GM12873 (cell line): Measurements from ENCODE around the gene HTT-AS.

Experiments used
- TF ChIP-seq, protein P1 (sequence below): IDR thresholded peaks from 2 replicates; pipeline ENCODE4 v1.5.1; 2012; ENCODE audit warnings: low read depth, mild to moderate bottlenecking, moderate library complexity, low read length, control low read depth; ENCODE audit not compliant: insufficient read depth; ENCODE audit errors: missing control alignments

Gene HTT-AS

DNA sequence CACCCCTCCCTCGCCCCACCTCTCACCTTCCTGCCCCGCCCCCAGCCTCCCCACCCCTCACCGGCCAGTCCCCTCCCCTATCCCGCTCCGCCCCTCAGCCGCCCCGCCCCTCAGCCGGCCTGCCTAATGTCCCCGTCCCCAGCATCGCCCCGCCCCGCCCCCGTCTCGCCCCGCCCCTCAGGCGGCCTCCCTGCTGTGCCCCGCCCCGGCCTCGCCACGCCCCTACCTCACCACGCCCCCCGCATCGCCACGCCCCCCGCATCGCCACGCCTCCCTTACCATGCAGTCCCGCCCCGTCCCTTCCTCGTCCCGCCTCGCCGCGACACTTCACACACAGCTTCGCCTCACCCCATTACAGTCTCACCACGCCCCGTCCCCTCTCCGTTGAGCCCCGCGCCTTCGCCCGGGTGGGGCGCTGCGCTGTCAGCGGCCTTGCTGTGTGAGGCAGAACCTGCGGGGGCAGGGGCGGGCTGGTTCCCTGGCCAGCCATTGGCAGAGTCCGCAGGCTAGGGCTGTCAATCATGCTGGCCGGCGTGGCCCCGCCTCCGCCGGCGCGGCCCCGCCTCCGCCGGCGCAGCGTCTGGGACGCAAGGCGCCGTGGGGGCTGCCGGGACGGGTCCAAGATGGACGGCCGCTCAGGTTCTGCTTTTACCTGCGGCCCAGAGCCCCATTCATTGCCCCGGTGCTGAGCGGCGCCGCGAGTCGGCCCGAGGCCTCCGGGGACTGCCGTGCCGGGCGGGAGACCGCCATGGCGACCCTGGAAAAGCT is at the start of gene HTT-AS, which contains the start of gene HTT:
HTT-AS (minus strand) TSS at position 461 of the 768 bp plus-strand sequence.
HTT (plus strand) TSS at position 604 of the 768 bp plus-strand sequence; CDS start at position 749, 145 bp downstream.
- TF ChIP-seq, protein P1, sequence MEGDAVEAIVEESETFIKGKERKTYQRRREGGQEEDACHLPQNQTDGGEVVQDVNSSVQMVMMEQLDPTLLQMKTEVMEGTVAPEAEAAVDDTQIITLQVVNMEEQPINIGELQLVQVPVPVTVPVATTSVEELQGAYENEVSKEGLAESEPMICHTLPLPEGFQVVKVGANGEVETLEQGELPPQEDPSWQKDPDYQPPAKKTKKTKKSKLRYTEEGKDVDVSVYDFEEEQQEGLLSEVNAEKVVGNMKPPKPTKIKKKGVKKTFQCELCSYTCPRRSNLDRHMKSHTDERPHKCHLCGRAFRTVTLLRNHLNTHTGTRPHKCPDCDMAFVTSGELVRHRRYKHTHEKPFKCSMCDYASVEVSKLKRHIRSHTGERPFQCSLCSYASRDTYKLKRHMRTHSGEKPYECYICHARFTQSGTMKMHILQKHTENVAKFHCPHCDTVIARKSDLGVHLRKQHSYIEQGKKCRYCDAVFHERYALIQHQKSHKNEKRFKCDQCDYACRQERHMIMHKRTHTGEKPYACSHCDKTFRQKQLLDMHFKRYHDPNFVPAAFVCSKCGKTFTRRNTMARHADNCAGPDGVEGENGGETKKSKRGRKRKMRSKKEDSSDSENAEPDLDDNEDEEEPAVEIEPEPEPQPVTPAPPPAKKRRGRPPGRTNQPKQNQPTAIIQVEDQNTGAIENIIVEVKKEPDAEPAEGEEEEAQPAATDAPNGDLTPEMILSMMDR: no peak

DNA sequence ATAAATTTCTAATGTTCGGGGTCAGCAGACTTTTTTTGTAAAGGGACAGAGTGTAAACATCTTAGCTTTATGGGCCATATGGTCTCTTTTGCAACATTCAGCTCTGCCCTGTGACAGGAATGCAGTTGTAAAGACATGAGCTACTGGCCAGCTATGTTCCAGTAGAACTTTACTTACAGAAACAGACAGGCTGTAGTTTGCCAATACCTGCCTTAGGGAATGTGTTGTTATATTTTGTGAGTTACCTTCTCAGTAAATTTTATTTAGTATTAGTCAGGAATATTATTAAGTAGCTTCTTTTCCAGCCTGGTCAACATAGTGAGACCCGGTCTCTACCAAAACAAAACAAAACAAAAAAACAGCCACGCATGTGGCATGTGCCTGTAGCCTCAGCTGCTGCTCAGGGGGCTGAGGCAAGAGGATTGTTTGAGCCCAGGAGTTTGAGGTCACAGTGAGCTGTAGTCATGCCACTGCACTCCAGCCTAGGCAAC is 48.9 kb upstream of the HTT-AS start:
- TF ChIP-seq, protein P1: no peak

DNA sequence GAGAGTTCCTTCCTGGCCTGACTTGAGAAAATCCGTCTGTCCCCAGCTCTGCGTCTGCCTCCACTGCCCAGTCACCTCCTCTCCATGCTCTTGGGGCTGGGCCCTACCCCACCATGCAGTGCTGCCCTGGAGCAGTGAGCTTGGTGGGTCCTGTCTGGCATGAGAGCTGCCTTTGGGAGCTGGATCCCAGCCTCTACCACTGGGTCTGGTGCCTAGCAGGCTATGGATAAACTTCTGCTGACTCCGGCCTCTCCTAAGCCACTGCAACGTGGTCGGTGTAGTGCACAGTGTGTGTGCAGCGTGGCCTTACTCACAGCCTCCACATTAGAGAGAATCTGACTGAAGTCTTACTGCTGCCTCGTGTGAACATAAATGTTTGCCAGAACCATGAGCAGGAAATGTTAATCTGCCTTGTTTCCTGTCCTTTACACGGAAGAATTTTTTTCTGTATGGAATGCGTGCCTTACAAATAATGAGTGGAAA is 47.8 kb upstream of the HTT-AS start:
- TF ChIP-seq, protein P1: no peak

DNA sequence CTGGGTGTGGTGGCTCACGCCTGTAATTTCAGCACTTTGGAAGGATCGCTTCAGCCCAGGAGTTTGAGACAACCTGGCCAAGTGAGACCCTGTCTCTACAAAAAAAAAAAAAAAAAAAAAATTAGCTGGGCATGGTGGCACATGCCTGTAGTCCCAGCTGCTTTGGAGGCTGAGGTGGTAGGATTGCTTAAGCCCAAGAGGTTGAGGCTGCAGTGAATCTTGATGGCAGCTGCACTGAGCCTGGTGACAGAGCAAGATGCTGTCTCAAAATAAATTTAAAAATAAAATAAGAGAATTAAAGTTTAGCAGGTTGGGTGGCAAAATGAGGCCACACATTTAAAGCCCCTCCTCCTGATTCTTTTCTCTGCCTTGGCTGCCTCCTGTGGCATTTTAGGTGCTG is 47.3 kb upstream of the HTT-AS start:
- TF ChIP-seq, protein P1: no peak

DNA sequence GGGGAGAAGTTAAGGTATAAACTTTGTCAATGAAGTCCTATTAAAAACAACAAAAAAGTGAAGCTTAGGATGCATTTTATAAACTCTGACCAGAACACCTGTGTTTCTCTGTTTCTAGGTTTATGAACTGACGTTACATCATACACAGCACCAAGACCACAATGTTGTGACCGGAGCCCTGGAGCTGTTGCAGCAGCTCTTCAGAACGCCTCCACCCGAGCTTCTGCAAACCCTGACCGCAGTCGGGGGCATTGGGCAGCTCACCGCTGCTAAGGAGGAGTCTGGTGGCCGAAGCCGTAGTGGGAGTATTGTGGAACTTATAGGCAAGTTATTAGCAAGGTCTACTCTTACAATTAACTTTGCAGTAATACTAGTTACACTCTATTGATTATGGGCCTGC is 46.8 kb upstream of the HTT-AS start:
- TF ChIP-seq, protein P1: no peak

DNA sequence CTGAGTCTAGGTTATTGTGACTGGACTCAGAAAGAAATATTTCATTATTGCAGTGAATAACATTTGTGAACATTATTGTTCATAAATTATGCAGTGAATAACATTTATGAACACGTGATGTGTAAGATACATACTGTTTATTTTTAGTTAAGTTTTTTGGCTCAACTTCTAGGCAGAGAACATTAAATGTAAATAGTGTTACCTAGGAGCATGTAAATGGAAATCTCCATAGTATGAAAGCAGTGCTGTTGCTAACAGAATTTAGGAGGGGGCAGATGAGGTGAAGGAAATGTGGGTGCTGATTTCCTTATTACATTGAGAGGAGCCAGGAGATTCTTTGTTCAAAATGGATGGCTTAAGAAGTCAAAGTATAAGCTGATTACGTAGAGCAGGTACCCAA is 45.1 kb upstream of the HTT-AS start:
- TF ChIP-seq, protein P1: no peak

DNA sequence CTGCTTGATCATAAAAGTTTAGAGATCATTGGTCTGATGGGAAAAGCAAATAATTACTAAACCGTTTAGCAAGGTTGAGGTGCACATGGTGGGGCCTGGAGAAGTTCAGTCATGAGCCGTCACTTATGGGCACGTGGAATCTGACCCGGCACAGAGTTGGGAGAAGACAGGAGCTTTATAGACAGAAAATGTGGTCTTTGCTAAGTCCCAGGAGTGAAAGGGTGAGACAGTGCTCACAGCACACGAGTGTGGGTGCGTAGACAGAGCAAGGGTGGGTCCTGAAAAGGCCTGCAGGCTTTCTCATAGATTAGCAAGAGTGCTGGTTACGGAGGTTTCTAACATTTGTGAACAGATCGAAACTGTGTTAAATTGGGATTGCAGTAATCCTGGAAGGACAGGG is 44.0 kb upstream of the HTT-AS start:
- TF ChIP-seq, protein P1: no peak
